Esophagus muscularis mucosa (tissue), 4 donors: ENCODE data around the gene COMTD1.
"Not testable (repeated sequence)": the region's sequence is repeated elsewhere in the genome, so short reads cannot be mapped to it uniquely, and the experiment has no call there.

Source experiments
- CTCF ChIP-seq, 3 experiments: fragments of 200-600 bp in 2 of 3; fragments of 450-650 bp in 1 of 3; sonication (generic) in 2 of 3; IDR thresholded peaks; one replicate each; pipeline ENCODE4 v1.5.1; 2017 to 2019; ENCODE audit warnings: antibody characterized with exemption in 3 of 3, mild to moderate bottlenecking in 2 of 3, moderate library complexity in 1 of 3
- EP300 ChIP-seq: sonication (generic); formaldehyde crosslinking; IDR thresholded peaks from one replicate; pipeline ENCODE4 v1.6.1; 2017; ENCODE audit warnings: antibody characterized with exemption
- POLR2A ChIP-seq: fragments of 450-650 bp; IDR thresholded peaks from one replicate; pipeline ENCODE4 v1.6.1; 2017; ENCODE audit warnings: antibody characterized with exemption, moderate library complexity, mild to moderate bottlenecking, low read depth
- POLR2AphosphoS5 ChIP-seq, 2 donors: sonication (generic); formaldehyde crosslinking; IDR thresholded peaks; one replicate each; pipeline ENCODE4 v1.6.1; 2017; ENCODE audit warnings: antibody characterized with exemption in 2 of 2

GRCh38 chr10:75203046-75203620 is 32.6 kb downstream of the COMTD1 start:
- not testable (repeated sequence) for TF ChIP-seq CTCF (IDR thresholded peaks at IDR 0.05); POLR2AphosphoS5 (IDR thresholded peaks at IDR 0.05); EP300; POLR2A
